Muscle layer of duodenum (tissue), 2 donors: ENCODE measurements around the gene ONECUT1.
A peak's percentile ranks its signal among the peaks of the same experiment; 100 is the strongest.

Source experiments
- H3K27ac ChIP-seq: one replicate; pipeline ENCODE4 v1.7.0; 2013; ENCODE audit warnings: mild to moderate bottlenecking, low read length
- H3K27me3 ChIP-seq: one replicate; pipeline ENCODE4 v1.7.0; 2013; ENCODE audit warnings: low read depth, mild to moderate bottlenecking, control low read depth, low read length
- H3K36me3 ChIP-seq, 2 donors: one replicate each; pipeline ENCODE4 v1.7.0; 2013; ENCODE audit warnings: low read length in 2 of 2, control low read depth in 1 of 2, mild to moderate bottlenecking in 1 of 2; ENCODE audit not compliant: insufficient read depth in 2 of 2, control insufficient read depth in 1 of 2
- H3K4me1 ChIP-seq, 2 donors: one replicate each; pipeline ENCODE4 v1.7.0; 2013; ENCODE audit warnings: low read length in 2 of 2, mild to moderate bottlenecking in 2 of 2, control low read depth in 1 of 2, moderate library complexity in 1 of 2; ENCODE audit not compliant: insufficient read depth in 2 of 2, control insufficient read depth in 1 of 2
- H3K4me3 ChIP-seq, 2 donors: one replicate each; pipeline ENCODE4 v1.7.0; 2013; ENCODE audit warnings: low read length in 2 of 2, low read depth in 1 of 2, mild to moderate bottlenecking in 1 of 2
- H3K9me3 ChIP-seq, 2 donors: one replicate each; pipeline ENCODE4 v1.7.0; 2013; ENCODE audit warnings: low read length in 2 of 2, control low read depth in 1 of 2, mild to moderate bottlenecking in 1 of 2; ENCODE audit not compliant: control insufficient read depth in 1 of 2
- donor health status: healthy.

The ONECUT1 gene

DNA sequence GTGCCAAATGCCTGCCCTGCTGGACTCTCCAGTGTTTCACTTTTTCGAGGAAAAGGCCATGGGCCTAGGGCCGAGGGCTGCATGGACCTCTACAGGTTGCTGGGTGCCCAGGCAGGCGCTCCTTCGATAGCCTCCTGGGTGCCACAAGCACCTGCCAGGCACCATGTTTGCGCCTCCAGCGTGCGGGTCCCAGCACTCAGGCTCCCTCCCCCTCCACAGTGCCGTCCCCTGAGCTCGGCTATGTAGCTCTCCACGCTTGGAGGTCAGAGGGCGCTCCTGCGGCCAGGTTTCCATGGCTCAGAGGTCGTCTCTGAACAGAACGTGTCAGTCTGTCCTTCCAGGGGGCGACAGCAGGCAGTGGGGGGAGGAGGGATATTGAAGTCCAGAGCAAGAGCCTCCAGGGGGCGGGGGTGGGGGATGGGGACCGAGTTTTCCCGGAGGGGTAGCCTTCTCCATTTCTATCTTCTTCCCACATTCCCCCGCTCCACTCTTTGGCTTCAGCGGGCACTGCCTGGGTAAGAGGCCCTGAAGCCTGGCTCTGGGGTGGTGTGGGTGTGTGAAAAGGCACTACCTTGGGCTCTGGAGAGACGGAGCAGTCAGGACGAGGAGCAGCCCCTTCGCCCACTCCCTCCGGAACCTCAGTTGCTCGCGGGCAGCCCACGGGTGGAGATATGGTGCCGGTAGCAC, 3.6 kb downstream of the ONECUT1 start:
- Histone ChIP-seq H3K27ac (no peak overlapping the region), H3K4me3 (no peak overlapping the region), H3K36me3 (no peaks in the 10 kb centered on the region), H3K4me1 (peaks cover 0 to 65% of the 10 kb centered on the region in 2 donors), H3K27me3 (peaks cover 72% of the 10 kb centered on the region), H3K9me3 (no peaks in the 10 kb centered on the region)

GRCh38 chr15:52785672-52786406, 4.3 kb downstream of the ONECUT1 start:
- no peaks in the 10 kb centered on the region for H3K36me3 ChIP-seq
- H3K9me3 ChIP-seq = no peaks in the 10 kb centered on the region
- no peak overlapping the region for H3K27ac ChIP-seq
- H3K4me3 ChIP-seq = no peak overlapping the region
- peaks cover 71% of the 10 kb centered on the region for H3K27me3 ChIP-seq
- H3K4me1 ChIP-seq = peaks cover 0 to 62% of the 10 kb centered on the region in 2 donors

GRCh38 chr15:52784799-52785671, 5.1 kb downstream of the ONECUT1 start:
- peaks cover 0 to 62% of the 10 kb centered on the region in 2 donors for H3K4me1 ChIP-seq
- H3K36me3 ChIP-seq = no peaks in the 10 kb centered on the region
- H3K27ac ChIP-seq = no peak overlapping the region
- peaks cover 71% of the 10 kb centered on the region for H3K27me3 ChIP-seq
- H3K4me3 ChIP-seq = no peak overlapping the region
- H3K9me3 ChIP-seq = no peaks in the 10 kb centered on the region

DNA sequence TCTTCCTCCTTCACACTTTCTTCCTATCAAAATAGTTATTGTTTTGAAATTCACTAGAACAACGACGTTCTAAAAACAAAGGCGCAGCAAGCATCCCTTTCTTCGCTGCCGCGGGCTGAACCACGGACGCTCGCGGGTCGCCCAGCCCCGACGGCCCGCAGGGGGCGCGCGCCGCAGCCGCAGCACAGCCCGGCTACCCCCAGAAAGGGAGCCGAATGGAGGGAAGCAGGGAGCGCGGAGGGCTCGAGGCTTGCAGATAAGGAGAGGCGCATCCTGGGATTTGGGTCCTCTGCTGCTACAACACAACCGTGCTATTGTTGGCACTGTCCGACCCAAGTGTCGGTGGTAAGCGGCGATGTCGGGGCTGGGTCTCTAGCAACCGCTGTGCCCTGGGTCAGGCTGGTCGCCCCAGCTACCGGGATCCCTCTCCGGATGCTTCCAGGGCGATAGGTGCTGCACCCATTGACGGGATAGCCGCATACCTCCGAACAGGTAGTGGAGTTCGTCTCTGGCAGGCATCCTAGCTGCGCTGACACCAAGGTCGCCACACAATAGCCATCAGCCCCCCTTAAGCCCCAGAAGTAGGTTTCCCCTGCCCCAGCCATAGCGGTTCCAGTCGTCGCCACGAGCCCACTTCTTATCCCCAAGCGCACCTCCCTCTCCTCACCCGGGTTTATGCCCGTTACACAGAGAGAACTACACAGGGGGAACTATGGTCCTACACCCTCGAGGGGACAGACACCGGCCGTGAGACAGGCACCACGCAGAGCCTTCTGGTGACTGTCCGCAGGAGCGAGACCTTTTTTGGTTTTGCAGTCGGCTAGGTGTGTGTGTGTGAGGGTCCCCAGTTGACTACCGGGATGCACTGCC, 6.0 kb downstream of the ONECUT1 start:
- Histone ChIP-seq H3K9me3 (no peaks in the 10 kb centered on the region), H3K27ac (no peak overlapping the region), H3K36me3 (no peaks in the 10 kb centered on the region), H3K27me3 (peaks cover 69% of the 10 kb centered on the region), H3K4me1 (peaks cover 0 to 59% of the 10 kb centered on the region in 2 donors), H3K4me3 (no peak overlapping the region)

GRCh38 chr15:52783191-52783829, 6.8 kb downstream of the ONECUT1 start:
- H3K36me3 ChIP-seq = no peaks in the 10 kb centered on the region
- no peaks in the 10 kb centered on the region for H3K9me3 ChIP-seq
- H3K27ac ChIP-seq = no peak overlapping the region
- H3K4me3 ChIP-seq = no peak overlapping the region
- peaks cover 0 to 51% of the 10 kb centered on the region in 2 donors for H3K4me1 ChIP-seq
- H3K27me3 ChIP-seq = peaks cover 61% of the 10 kb centered on the region

- H3K27me3 ChIP-seq = peaks cover 53% of the 10 kb centered on the region
- H3K9me3 ChIP-seq = no peaks in the 10 kb centered on the region
- no peak overlapping the region for H3K27ac ChIP-seq
- H3K4me3 ChIP-seq = no peak overlapping the region
- peaks cover 0 to 46% of the 10 kb centered on the region in 2 donors for H3K4me1 ChIP-seq
- H3K36me3 ChIP-seq = no peaks in the 10 kb centered on the region
Observed at GRCh38 chr15:52782514-52782913, 7.6 kb downstream of the ONECUT1 start.

- H3K36me3 ChIP-seq = no peaks in the 10 kb centered on the region
- no peak overlapping the region for H3K27ac ChIP-seq
- peaks cover 41% of the 10 kb centered on the region for H3K27me3 ChIP-seq
- H3K9me3 ChIP-seq = no peaks in the 10 kb centered on the region
- peaks cover 0 to 30% of the 10 kb centered on the region in 2 donors for H3K4me1 ChIP-seq
- peak overlapping the region; percentile 43 to 54 for H3K4me3 ChIP-seq
Observed at GRCh38 chr15:52780172-52780980, 9.8 kb downstream of the ONECUT1 start.

- Histone ChIP-seq H3K9me3 (no peaks in the 10 kb centered on the region), H3K4me3 (no peak overlapping the region), H3K36me3 (no peaks in the 10 kb centered on the region), H3K27me3 (peaks cover 24% of the 10 kb centered on the region), H3K4me1 (peaks cover 0 to 11% of the 10 kb centered on the region in 2 donors), H3K27ac (no peak overlapping the region)
Observed at GRCh38 chr15:52778457-52778856, 11.7 kb downstream of the ONECUT1 start.

DNA sequence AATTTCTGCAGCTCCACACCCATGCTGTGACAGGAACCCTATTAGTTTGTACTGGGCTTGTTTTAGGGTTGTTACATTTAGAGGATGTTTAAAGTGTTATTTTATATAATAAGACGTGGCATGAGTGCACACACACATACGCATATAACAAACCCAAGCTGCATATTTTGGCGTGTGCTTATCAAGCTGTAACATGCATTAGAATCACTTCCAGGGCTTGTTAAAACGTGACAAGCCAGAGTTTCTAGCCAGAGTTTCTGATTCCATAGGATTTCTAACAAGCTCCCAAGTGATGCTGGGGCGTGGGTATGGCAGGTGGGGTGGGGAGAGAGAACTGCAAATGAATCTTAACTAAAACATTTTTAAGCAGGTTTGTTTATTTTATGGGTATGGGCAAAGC, 17.4 kb downstream of the ONECUT1 start:
- Histone ChIP-seq H3K9me3 (no peaks in the 10 kb centered on the region), H3K4me3 (no peak overlapping the region), H3K4me1 (no peaks in the 10 kb centered on the region), H3K36me3 (no peaks in the 10 kb centered on the region), H3K27me3 (peaks cover 15% of the 10 kb centered on the region), H3K27ac (no peak overlapping the region)

GRCh38 chr15:52765785-52766184, 24.4 kb downstream of the ONECUT1 start:
- no peak overlapping the region for H3K4me3 ChIP-seq
- no peak overlapping the region for H3K27ac ChIP-seq
- no peaks in the 10 kb centered on the region for H3K9me3 ChIP-seq
- H3K4me1 ChIP-seq = no peaks in the 10 kb centered on the region
- no peaks in the 10 kb centered on the region for H3K36me3 ChIP-seq
- no peaks in the 10 kb centered on the region for H3K27me3 ChIP-seq
